Aorta (tissue), 5 donors: ENCODE measurements around the gene ACAD9. TPM values are rescaled to one million over a fixed set of nuclear protein-coding genes. Genes with fewer than 3 reads are reported as not detected.
A peak's percentile ranks its signal among the peaks of the same experiment; 100 is the strongest.

Experiments used
- ATAC-seq: fragments of 200-7000 bp; cut with Tn5 transposase; one replicate; pipeline ENCODE4 v1.9.1; 2022; ENCODE audit warnings: moderate library complexity; ENCODE audit not compliant: low FRiP score
- DNase-seq, 2 donors: peaks; one replicate each; pipeline ENCODE4 v3.0.0-alpha.2; 2020
- H3K27ac ChIP-seq, 2 donors: one replicate each; pipeline ENCODE4 v1.5.1; 2013; ENCODE audit warnings: low read length in 2 of 2, mild to moderate bottlenecking in 2 of 2, moderate library complexity in 2 of 2, control low read depth in 1 of 2, inconsistent platforms in 1 of 2, low read depth in 1 of 2
- H3K27me3 ChIP-seq, 2 donors: one replicate each; pipeline ENCODE4 v1.6.1; 2013; ENCODE audit warnings: control low read depth in 1 of 2, low read length in 1 of 2, mild to moderate bottlenecking in 1 of 2, moderate library complexity in 1 of 2; ENCODE audit not compliant: insufficient read depth in 2 of 2, control insufficient read depth in 1 of 2
- H3K36me3 ChIP-seq, 2 donors: one replicate each; pipeline ENCODE4 v1.6.1; 2013; ENCODE audit warnings: control low read depth in 1 of 2, low read length in 1 of 2, mild to moderate bottlenecking in 1 of 2; ENCODE audit not compliant: insufficient read depth in 2 of 2, control insufficient read depth in 1 of 2
- H3K4me1 ChIP-seq, 2 donors: one replicate each; pipeline ENCODE4 v1.6.1; 2013; ENCODE audit warnings: low read length in 2 of 2, control low read depth in 1 of 2, mild to moderate bottlenecking in 1 of 2, moderate library complexity in 1 of 2; ENCODE audit not compliant: insufficient read depth in 2 of 2, control insufficient read depth in 1 of 2
- H3K4me3 ChIP-seq, 2 donors: one replicate each; pipeline ENCODE4 v1.5.1; 2013; ENCODE audit warnings: low read length in 2 of 2, control low read depth in 1 of 2, mild to moderate bottlenecking in 1 of 2
- H3K9me3 ChIP-seq: one replicate; pipeline ENCODE4 v1.6.1; 2013; ENCODE audit warnings: mild to moderate bottlenecking, low read length; ENCODE audit not compliant: control insufficient read depth
- WGBS, 2 donors: extraction: QIAGEN DNeasy Blood & Tissue Kit; methylation state at CpG; one replicate each; pipeline ENCODE4 v1.1.7; 2013; 5-methylcytosine and 5-hydroxymethylcytosine counted together
- intact Hi-C, 2 donors: fragments of 100-400 bp; cut with DNase I; formaldehyde crosslinking; loops; one replicate each; pipeline versions ENCODE4 v1.14.2 to v1.15.0; 2022
- polyA plus RNA-seq, 2 donors: library from polyadenylated mRNA; stranded (reverse); fragments of 200-250 nt; gene quantifications; one replicate each; pipeline ENCODE4 v1.2.3, GENCODE V29; 2013
- total RNA-seq, 2 donors: library from RNA; stranded (reverse); fragmentation: NEBNext Ultra II Directional; extraction: Animal tissue kit (Norgen Biotek cat#: 25700); gene quantifications; one replicate each; pipeline ENCODE4 v1.2.1, GENCODE V29; 2021
- donor health status: healthy with polysubstance abuse.
- donor health status: Bipolar disorder and iron deficiency.
- donor health status: DM: no; HTN: no; CAD: no.
- donor health status: DM: no; HTN: no; CAD: no.
- donor health status: DM: yes; HTN: yes; CAD: no.

Gene ACAD9
- total and polyA plus RNA-seq, 4 donors = 13.0 to 52.8 (median 28.1) TPM

DNA sequence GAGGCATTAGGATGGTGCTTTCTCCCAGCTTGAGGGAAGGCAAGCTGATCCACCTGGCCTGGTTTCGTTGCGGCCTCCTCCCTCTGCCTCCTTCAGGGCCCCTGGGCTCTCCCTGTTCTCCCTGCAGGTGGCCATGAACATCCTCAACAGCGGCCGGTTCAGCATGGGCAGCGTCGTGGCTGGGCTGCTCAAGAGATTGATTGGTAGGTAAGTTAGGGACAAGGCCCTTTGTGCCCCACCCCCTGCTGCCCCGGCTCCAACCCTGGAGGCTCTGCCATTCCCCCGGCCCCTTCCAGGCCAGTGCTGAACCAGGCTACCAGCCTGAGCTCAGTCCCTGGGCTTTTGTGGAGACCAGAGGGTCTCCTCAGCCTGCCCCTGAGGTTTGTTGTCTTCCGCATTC, 23.0 kb downstream of the ACAD9 start:
- Histone ChIP-seq H3K27me3 (no peaks in the 10 kb centered on the region), H3K9me3 (no peaks in the 10 kb centered on the region), H3K4me1 (no peaks in the 10 kb centered on the region), H3K27ac (no peak overlapping the region), H3K36me3 (peaks cover 3 to 17% of the 10 kb centered on the region in 2 donors), H3K4me3 (no peak overlapping the region)
- ATAC-seq = no peak
- 90 to 93% methylated on average over 9 of the region's 9 CpGs for WGBS, 2 donors
- intact Hi-C loops = no loop called here
- DNase-seq = no peak

DNA sequence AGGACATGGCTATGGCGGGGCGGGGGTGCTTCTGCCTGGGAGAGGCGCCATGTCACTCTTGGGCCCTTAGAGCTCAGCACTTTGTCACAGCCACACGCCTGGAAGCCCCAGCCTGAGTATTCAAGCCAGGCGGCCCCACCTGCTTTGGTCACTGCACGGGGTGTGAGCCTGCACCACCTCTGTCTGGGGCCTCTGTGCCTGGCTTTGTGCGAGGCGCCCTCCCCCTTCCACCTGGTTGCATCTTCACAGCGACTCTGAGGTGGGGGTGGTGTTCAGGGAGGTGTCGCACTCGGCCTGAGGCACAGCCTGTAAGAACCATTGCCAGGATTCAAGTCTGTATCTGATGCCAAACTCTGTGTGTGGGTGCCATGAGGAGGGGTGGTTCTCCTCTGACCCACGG, 24.1 kb downstream of the ACAD9 start:
- DNase-seq (no peak), ATAC-seq (no peak)
- Histone ChIP-seq H3K36me3 (peaks cover 3 to 15% of the 10 kb centered on the region in 2 donors), H3K27ac (no peak overlapping the region), H3K27me3 (no peaks in the 10 kb centered on the region), H3K9me3 (no peaks in the 10 kb centered on the region), H3K4me1 (no peaks in the 10 kb centered on the region), H3K4me3 (no peak overlapping the region)
- 89 to 90% methylated on average over 12 of the region's 12 CpGs for WGBS, 2 donors
- intact Hi-C loops = no loop called here

GRCh38 chr3:128906031-128906803, 26.8 kb downstream of the ACAD9 start:
- H3K27ac ChIP-seq = no peak overlapping the region
- intact Hi-C loops = no loop called here
- no peak for ATAC-seq
- no peaks in the 10 kb centered on the region for H3K9me3 ChIP-seq
- H3K4me1 ChIP-seq = no peaks in the 10 kb centered on the region
- 89 to 93% methylated on average over 25 of the region's 25 CpGs for WGBS, 2 donors
- no peak for DNase-seq
- H3K27me3 ChIP-seq = no peaks in the 10 kb centered on the region
- no peak overlapping the region for H3K4me3 ChIP-seq
- peaks cover 0 to 12% of the 10 kb centered on the region in 2 donors for H3K36me3 ChIP-seq

GRCh38 chr3:128906804-128907525, 27.5 kb downstream of the ACAD9 start:
- H3K27ac ChIP-seq = no peak overlapping the region
- peaks cover 0 to 12% of the 10 kb centered on the region in 2 donors for H3K36me3 ChIP-seq

DNA sequence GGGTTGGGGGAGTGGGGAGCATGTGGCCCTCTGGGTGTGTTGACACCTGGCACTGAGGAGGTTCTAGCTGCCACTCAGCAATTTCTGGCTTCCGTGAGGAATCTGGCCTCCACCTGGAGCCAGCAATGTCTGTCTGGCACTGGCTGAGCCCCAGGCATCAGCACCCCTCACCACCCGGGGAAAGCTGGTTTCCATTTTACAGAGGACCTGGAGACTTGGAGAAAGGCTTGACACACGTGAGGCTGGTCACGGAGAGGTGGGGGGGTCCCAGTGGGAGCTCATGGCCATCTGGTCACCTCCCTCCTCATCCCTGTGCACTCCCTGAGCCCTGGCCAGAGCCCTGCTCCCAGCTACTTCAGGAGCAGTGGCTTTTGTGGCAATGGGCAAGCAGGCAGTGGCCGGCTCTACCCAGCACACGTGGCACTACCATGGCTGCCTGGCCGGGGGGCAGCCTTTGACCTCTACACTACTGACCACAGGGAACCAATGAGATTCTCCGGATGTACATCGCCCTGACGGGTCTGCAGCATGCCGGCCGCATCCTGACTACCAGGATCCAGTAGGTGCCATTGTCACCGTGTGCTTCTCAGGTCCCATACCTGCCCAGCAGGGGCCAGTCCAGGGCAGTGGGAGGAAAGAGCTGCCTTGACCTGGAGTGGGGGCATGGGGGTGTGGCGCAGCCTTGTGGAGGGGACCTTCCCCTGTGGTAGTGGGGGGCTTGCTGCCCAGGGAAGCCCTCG, 28.5 kb downstream of the ACAD9 start:
- WGBS, 2 donors = 89 to 91% methylated on average over 15 of the region's 15 CpGs
- H3K27ac ChIP-seq = no peak overlapping the region
- DNase-seq (no peak), ATAC-seq (peak; percentile 4)
- H3K4me3 ChIP-seq = no peak overlapping the region
- H3K9me3 ChIP-seq = no peaks in the 10 kb centered on the region
- intact Hi-C loops = no loop called here
- no peaks in the 10 kb centered on the region for H3K27me3 ChIP-seq
- no peaks in the 10 kb centered on the region for H3K4me1 ChIP-seq
- H3K36me3 ChIP-seq = peaks cover 0 to 13% of the 10 kb centered on the region in 2 donors

More at GRCh38 chr3:128906804-128907525, 27.5 kb downstream of the ACAD9 start:
- Histone ChIP-seq H3K9me3 (no peaks in the 10 kb centered on the region), H3K4me3 (no peak overlapping the region), H3K27me3 (no peaks in the 10 kb centered on the region), H3K4me1 (no peaks in the 10 kb centered on the region)
- WGBS, 2 donors = 71 to 82% methylated on average over 7 of the region's 7 CpGs
- intact Hi-C loops = no loop called here
- DNase-seq = no peak
- ATAC-seq = no peak

- 89 to 95% methylated on average over 6 of the region's 6 CpGs for WGBS, 2 donors
- ATAC-seq (no peak), DNase-seq (no peak)
- no peaks in the 10 kb centered on the region for H3K9me3 ChIP-seq
- H3K36me3 ChIP-seq = peaks cover 0 to 10% of the 10 kb centered on the region in 2 donors
- intact Hi-C loops = no loop called here
- H3K27ac ChIP-seq = no peak overlapping the region
- H3K4me3 ChIP-seq = no peak overlapping the region
- no peaks in the 10 kb centered on the region for H3K27me3 ChIP-seq
- no peaks in the 10 kb centered on the region for H3K4me1 ChIP-seq
Observed at GRCh38 chr3:128908951-128909350, 29.5 kb downstream of the ACAD9 start.

GRCh38 chr3:128910006-128910405, 30.6 kb downstream of the ACAD9 start:
- no peak for DNase-seq
- no peak for ATAC-seq
- Histone ChIP-seq H3K9me3 (no peaks in the 10 kb centered on the region), H3K27ac (no peak overlapping the region), H3K4me1 (no peaks in the 10 kb centered on the region), H3K27me3 (no peaks in the 10 kb centered on the region), H3K36me3 (peaks cover 0 to 10% of the 10 kb centered on the region in 2 donors), H3K4me3 (no peak overlapping the region)
- intact Hi-C loops = no loop called here
- 95% methylated on average over 13 of the region's 13 CpGs for WGBS, 2 donors

- intact Hi-C loops = no loop called here
- peaks cover 3 to 7% of the 10 kb centered on the region in 2 donors for H3K36me3 ChIP-seq
- DNase-seq = peak in 1 of 2 donors; percentile 17
- no peak for ATAC-seq
- H3K27ac ChIP-seq = no peak overlapping the region
- no peak overlapping the region for H3K4me3 ChIP-seq
- no peaks in the 10 kb centered on the region for H3K9me3 ChIP-seq
- no peaks in the 10 kb centered on the region for H3K27me3 ChIP-seq
- H3K4me1 ChIP-seq = no peaks in the 10 kb centered on the region
- 91 to 92% methylated on average over 7 of the region's 7 CpGs for WGBS, 2 donors
Observed at GRCh38 chr3:128911911-128912310, 32.5 kb downstream of the ACAD9 start.
